Activated naive CD4-positive, alpha-beta T cell treated with anti-CD3 and anti-CD28 coated beads for 36 hours (primary cell): Measurements from ENCODE around the gene USP7. TPM values are rescaled to one million over a fixed set of nuclear protein-coding genes. Genes with fewer than 3 reads are reported as not detected.
"Not testable (repeated sequence)": the region's sequence is repeated elsewhere in the genome, so short reads cannot be mapped to it uniquely, and the experiment has no call there.

Source experiments
- CTCF ChIA-PET: fragments of 350-600 bp; sonication (Branson Sonifier 250); formaldehyde crosslinking; loops from one replicate; lab custom pipeline; 2021; ENCODE audit warnings: antibody characterized with exemption; lab: Charles Lee
- DNase-seq: peaks from one replicate; pipeline ENCODE4 v3.0.0-alpha.2; 2020
- H3K27ac Mint-ChIP-seq: one replicate; pipeline ENCODE4 v1.8.0; 2021; ENCODE audit warnings: mild to moderate bottlenecking, mixed read lengths
- H3K27me3 Mint-ChIP-seq: one replicate; pipeline ENCODE4 v1.8.0; 2021; ENCODE audit warnings: low read depth, mixed read lengths
- H3K36me3 Mint-ChIP-seq: one replicate; pipeline ENCODE4 v1.8.0; 2021; ENCODE audit warnings: low read depth, mixed read lengths
- H3K4me1 Mint-ChIP-seq: one replicate; pipeline ENCODE4 v1.8.0; 2021; ENCODE audit warnings: low read depth, mixed read lengths
- H3K4me3 Mint-ChIP-seq: one replicate; pipeline ENCODE4 v1.8.0; 2021; ENCODE audit warnings: mild to moderate bottlenecking, moderate library complexity, mixed read lengths
- H3K9me3 Mint-ChIP-seq: one replicate; pipeline ENCODE4 v1.8.0; 2021; ENCODE audit warnings: mixed read lengths
- intact Hi-C: fragments of 100-400 bp; cut with micrococcal nuclease; formaldehyde crosslinking; loops from one replicate; pipeline ENCODE4 v1.15.1; 2023
- total RNA-seq, 2 experiments: library from RNA; stranded (reverse); gene quantifications; one replicate each; pipeline ENCODE4 v1.2.3, GENCODE V29; 2021

The USP7 gene
- total RNA-seq, 2 experiments from 2014 or later, result 155 to 163 TPM

DNA sequence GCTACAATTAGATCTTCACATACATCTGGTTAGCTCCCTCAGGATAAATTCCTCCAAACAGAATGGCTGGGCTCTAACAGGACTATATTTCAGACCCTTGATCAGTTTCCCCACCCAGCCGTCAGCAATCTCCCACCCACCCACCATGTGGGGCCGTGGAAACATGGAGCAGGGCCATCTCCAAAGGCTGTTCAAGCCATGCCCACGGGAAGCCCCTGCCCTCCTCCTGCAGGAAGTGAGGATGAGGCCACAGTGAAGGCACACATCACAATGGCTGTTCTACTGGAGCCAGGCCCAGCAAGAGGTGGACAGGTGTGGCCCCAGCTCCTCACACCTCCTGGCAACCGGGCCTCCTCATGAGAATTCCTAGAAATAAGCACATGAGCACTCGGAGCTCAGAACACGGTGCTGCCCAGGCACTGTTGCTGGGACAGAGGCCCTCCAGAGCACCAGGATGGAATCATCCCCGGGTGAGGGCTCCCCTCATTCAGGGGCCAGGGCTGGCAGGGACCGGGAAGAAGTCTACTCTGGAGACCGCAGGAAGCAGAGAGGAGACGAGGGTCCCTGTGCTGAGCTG lies 81.6 kb downstream of the USP7 start, which contains the start of gene LITAFD:
TSS of gene LITAFD (plus strand) at position 311 of the 577 bp plus-strand sequence. CDS start 2,005 bp downstream, outside the sequence.
- no peak within 1 kb of the TSS for H3K27ac Mint-ChIP-seq
- H3K4me3 Mint-ChIP-seq, result no peak within 1 kb of the TSS
- peaks cover 14% of the 10 kb centered on the region for H3K4me1 Mint-ChIP-seq
- no peaks in the 10 kb centered on the region for H3K36me3 Mint-ChIP-seq
- DNase-seq, result no peak
- no peaks in the 10 kb centered on the region for H3K9me3 Mint-ChIP-seq
- intact Hi-C loops, result no loop called here
- CTCF ChIA-PET, result interaction anchor here (0.7 to 5.3 kb wide), 8 partner anchors 10 to 314 kb away, joined by 3 to 36 read pairs (median 8); partner anchors contain the start of gene CARHSP1
- peaks cover 9% of the 10 kb centered on the region for H3K27me3 Mint-ChIP-seq

DNA sequence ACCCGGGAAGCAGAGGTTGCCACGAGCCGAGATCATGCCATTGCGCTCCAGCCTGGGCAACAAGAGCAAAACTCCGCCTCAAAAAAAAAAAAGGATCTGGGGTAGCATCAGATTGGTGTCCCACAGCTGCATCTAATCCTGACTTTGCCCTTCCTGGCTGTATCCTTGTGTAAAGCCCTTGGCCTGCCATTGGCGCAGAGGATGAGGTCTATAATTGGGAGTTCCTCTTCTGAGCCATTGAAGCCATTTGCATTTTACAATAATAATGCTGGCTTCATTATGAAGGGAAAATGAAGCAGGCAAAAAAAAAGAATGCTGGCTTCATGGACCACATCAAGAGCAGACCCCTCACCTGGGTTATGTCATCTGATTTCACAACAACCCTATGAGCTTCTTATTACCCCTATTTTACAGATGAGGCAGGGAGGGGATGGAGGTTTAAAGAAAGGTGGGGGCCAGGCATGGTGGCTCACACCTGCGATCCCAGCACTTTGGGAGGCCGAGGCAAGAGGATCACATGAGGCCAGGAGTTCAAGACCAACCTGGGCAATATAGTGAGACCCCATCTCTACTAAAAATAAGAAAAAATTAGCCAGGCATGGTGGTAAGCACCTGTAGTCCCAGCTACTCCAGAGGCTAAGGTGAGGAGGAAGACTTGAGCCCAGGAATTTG lies 82.7 kb downstream of the USP7 start:
- Mint-ChIP-seq H3K36me3 (no peaks in the 10 kb centered on the region), H3K9me3 (no peaks in the 10 kb centered on the region), H3K27me3 (peaks cover 9% of the 10 kb centered on the region), H3K4me3 (no peak overlapping the region), H3K27ac (no peak overlapping the region), H3K4me1 (peaks cover 11% of the 10 kb centered on the region)
- CTCF ChIA-PET, result interaction anchor here (0.7 to 5.3 kb wide), 22 partner anchors 8 to 325 kb away, joined by 3 to 36 read pairs (median 6); partner anchors contain the start of genes ABAT and CARHSP1
- intact Hi-C loops, result loop anchor here (1.0 to 2.0 kb wide), 4 partner anchors 84 to 314 kb away; partner anchors contain the start of genes PMM2 and TMEM186
- no peak for DNase-seq

DNA sequence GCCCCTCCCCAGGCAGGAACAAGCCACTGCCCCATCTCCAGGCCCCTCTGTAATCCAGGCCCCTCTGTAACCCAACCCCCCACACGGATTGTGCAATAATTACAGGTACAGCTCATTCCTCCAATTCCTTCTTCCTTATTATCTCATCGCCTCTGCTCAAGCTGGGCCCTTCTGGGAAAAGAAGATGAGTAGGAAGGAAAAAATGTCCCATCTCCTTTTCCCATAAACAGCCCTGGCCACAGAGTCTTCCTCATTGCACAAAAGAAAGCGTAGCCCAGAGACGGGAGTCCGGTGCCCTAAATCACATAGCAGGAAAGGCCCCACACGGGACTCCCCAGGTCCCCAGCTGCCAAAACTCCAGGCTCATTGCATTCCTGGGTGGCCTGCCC lies 85.2 kb downstream of the USP7 start:
- H3K27me3 Mint-ChIP-seq, result no peaks in the 10 kb centered on the region
- no peaks in the 10 kb centered on the region for H3K9me3 Mint-ChIP-seq
- no peak overlapping the region for H3K4me3 Mint-ChIP-seq
- CTCF ChIA-PET, result interaction anchor here (0.6 to 5.3 kb wide), 7 partner anchors 8 to 310 kb away, joined by 3 to 36 read pairs (median 5); partner anchors contain the start of gene CARHSP1
- intact Hi-C loops, result no loop called here
- H3K27ac Mint-ChIP-seq, result no peak overlapping the region
- no peaks in the 10 kb centered on the region for H3K36me3 Mint-ChIP-seq
- DNase-seq, result no peak
- peaks cover 11% of the 10 kb centered on the region for H3K4me1 Mint-ChIP-seq

DNA sequence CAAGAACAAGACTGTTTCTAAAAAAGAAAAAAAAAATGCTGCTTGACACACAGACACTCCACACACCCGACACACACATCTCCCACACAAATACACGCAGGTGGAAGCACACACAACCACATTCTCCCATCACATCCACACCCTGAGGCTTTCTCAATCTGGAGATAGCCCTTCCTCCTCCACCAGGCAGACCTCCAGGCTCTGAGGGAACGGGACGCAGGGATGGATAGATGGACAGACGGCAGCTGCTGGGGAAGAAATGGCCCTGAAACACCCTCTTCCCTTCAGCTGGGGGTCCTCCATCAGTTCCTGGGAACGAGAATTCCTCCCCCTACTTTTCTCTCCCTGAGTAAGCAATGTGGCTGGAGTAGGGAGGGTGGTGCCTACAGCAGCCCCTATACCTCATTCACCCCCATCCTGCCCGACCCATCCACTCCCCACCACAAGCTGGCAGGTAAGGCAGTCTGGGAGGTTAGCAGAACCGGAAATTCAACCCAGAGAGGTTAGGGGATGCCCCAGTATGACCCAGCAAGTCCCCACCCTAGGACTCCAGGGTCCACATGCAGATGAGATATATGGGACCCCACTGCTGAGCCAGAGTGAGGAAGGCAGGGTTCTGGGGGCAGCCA lies 85.7 kb downstream of the USP7 start:
- Mint-ChIP-seq H3K27ac (no peak overlapping the region), H3K9me3 (no peaks in the 10 kb centered on the region), H3K4me3 (no peak overlapping the region), H3K27me3 (no peaks in the 10 kb centered on the region), H3K36me3 (no peaks in the 10 kb centered on the region), H3K4me1 (peaks cover 11% of the 10 kb centered on the region)
- no peak for DNase-seq
- CTCF ChIA-PET, result interaction anchor here (0.6 to 5.3 kb wide), 4 partner anchors 8 to 53 kb away, joined by 3 to 36 read pairs (median 16); partner anchors contain the start of gene CARHSP1
- intact Hi-C loops, result no loop called here

DNA sequence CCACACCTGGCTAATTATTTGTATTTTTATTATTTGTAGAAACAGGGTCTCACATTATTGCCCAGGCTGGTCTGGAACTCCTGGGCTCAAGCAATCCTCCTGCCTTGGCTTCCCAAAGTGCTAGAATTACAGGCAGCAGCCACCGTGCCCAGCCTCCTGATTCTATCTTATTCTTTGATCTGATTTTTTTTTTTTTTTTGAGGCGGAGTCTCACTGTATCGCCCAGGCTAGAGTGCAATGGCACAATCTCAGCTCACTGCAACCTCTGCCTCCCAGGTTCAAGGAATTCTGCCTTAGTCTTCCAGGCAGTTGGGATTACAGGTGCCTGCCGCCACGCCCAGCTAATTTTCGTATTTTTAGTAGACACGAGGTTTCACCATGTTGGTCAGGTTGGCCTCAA lies 88.4 kb downstream of the USP7 start:
- H3K4me3 Mint-ChIP-seq, H3K27ac Mint-ChIP-seq, H3K27me3 Mint-ChIP-seq, intact Hi-C loops, H3K9me3 Mint-ChIP-seq, DNase-seq, H3K36me3 Mint-ChIP-seq: not testable (repeated sequence)
- CTCF ChIA-PET, result interaction anchor here (0.7 to 1.6 kb wide), 4 partner anchors 84 to 213 kb away, joined by 3 to 6 read pairs (median 4); no protein-coding TSS in a partner anchor
- peaks cover 19% of the 10 kb centered on the region for H3K4me1 Mint-ChIP-seq

DNA sequence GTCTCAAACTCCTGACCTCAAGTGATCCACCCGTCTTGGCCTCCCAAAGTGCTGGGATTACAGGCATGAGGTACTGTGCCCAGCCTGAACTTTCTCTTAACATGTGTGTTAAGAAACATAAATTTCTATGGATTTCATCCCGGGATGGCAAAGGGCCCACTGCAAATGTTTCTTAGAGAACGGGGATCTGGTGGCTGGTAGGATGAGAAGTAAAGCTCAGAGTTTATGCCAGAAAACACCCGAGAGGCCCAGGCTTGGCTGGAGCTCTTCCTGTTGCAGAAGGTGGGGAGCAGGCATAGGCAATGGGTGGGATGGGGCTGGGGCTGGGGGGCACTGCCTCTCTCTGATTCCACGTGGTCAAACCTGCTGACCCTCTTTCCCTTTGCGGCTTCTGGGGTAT lies 89.3 kb downstream of the USP7 start:
- CTCF ChIA-PET, result interaction anchor here (0.6 to 1.9 kb wide), 11 partner anchors 10 to 229 kb away, joined by 3 to 17 read pairs (median 4); no protein-coding TSS in a partner anchor
- intact Hi-C loops, result no loop called here
- no peaks in the 10 kb centered on the region for H3K36me3 Mint-ChIP-seq
- H3K4me1 Mint-ChIP-seq, result peaks cover 18% of the 10 kb centered on the region
- no peak overlapping the region for H3K4me3 Mint-ChIP-seq
- no peaks in the 10 kb centered on the region for H3K9me3 Mint-ChIP-seq
- DNase-seq, result no peak
- H3K27ac Mint-ChIP-seq, result no peak overlapping the region
- no peaks in the 10 kb centered on the region for H3K27me3 Mint-ChIP-seq

DNA sequence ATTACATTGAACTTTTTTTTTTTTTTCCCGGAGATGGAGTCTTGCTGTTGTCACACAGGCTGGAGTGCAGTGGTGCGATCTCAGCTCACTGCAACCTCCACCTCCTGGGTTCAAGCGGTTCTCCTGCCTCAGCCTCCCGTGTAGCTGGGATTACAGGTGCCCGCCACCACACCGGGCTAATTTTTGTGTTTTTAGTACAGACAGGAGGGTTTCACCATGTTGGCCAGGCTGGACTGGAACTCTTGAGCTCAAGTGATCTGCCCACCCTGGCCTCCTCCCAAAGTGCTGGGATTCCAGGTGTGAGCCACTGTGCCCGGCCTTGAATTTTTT lies 89.9 kb downstream of the USP7 start:
- DNase-seq, H3K36me3 Mint-ChIP-seq, H3K27ac Mint-ChIP-seq, H3K27me3 Mint-ChIP-seq, intact Hi-C loops, H3K9me3 Mint-ChIP-seq, H3K4me3 Mint-ChIP-seq: not testable (repeated sequence)
- CTCF ChIA-PET, result interaction anchor here (0.7 to 1.9 kb wide), 13 partner anchors 10 to 280 kb away, joined by 3 to 17 read pairs (median 4); no protein-coding TSS in a partner anchor
- peaks cover 21% of the 10 kb centered on the region for H3K4me1 Mint-ChIP-seq

DNA sequence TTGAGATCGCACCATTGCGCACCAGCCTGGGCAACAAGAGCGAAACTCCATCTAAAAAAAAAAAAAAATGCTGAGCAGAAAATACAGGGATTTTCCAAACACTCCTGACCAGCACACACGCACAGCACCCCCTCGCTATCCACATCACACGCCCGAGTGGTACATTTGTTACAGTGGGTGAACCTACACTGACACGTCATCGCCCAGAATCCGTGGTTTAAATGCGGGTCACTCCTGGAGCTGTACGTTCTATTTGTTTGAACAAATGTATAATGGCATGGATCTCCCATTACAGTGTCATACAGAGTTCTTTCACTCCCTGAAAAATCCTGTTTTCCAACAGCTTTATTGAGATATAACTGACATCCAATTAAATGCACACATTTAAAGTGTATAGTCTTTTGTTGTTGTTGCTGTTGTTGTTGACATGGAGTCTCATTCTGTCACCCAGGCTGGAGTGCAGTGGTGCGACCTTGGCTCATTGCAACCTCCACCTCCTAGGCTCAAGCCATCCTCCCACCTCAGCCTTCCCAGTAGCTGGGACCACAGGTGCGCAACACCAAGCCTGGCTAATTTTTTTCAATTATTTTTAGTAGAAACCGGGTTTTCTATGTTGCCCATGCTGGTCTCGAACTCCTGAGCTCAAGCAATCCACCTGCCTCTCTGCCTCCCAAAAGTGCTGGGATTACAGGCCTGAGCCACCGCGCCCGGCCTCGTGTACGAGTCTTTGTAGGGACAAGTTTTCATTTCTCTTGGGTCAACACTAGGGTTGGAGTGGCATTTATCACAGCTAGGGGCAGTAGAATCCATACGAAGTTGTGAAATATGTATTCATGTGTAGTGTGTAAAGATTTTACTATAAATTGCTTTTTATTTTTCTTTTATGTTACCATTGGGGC lies 90.5 kb downstream of the USP7 start:
- no peaks in the 10 kb centered on the region for H3K27me3 Mint-ChIP-seq
- H3K36me3 Mint-ChIP-seq, result no peaks in the 10 kb centered on the region
- H3K27ac Mint-ChIP-seq, result no peak overlapping the region
- no peak overlapping the region for H3K4me3 Mint-ChIP-seq
- peaks cover 18% of the 10 kb centered on the region for H3K4me1 Mint-ChIP-seq
- intact Hi-C loops, result no loop called here
- no peaks in the 10 kb centered on the region for H3K9me3 Mint-ChIP-seq
- no peak for DNase-seq
- CTCF ChIA-PET, result interaction anchor here (0.7 to 5.4 kb wide), 16 partner anchors 7 to 301 kb away, joined by 3 to 36 read pairs (median 4); partner anchors contain the start of gene LITAFD

DNA sequence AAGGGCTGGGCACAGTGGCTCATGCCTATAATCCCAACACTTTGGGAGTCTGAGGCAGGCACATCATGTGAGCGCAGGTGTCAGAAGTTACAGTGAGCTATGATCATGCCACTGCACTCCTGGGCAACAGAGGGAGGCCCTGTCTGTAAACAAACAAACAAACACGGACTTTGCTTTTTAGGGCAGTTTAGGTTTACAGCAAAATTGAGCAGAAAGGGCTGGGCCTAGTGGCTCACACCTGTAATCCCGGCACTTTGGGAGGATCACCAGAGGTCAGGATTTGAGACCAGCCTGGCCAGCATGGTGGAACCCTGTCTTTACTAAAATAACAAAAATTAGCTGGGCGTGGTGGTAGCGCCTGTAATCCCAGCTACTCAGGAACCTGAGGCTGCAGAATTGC lies 91.6 kb downstream of the USP7 start:
- Mint-ChIP-seq H3K4me1 (peaks cover 23% of the 10 kb centered on the region), H3K9me3 (no peaks in the 10 kb centered on the region), H3K4me3 (no peak overlapping the region), H3K27ac (no peak overlapping the region), H3K36me3 (peaks cover 5% of the 10 kb centered on the region), H3K27me3 (no peaks in the 10 kb centered on the region)
- intact Hi-C loops, result no loop called here
- DNase-seq, result no peak
- CTCF ChIA-PET, result interaction anchor here (1.0 to 5.4 kb wide), 4 partner anchors 8 to 303 kb away, joined by 3 to 36 read pairs (median 4); partner anchors contain the start of gene LITAFD

DNA sequence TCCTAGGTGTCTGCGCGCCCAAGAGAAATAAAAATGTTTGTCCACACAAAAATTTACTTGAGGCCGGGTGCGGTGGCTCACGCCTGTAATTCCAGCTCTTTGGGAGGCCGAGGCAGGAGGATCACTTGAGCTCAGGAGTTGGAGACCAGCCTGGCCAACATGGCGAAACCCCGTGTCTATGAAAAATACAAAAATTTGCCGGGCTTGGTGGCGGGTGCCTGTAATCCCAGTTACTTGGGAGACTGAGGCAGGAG lies 93.8 kb downstream of the USP7 start:
- H3K27me3 Mint-ChIP-seq, H3K27ac Mint-ChIP-seq, H3K4me3 Mint-ChIP-seq, DNase-seq, H3K9me3 Mint-ChIP-seq, H3K36me3 Mint-ChIP-seq: not testable (repeated sequence)
- intact Hi-C loops, result loop anchor here (2.0 to 5.0 kb wide), 5 partner anchors 67 to 1867 kb away; partner anchors contain the start of genes ABAT and USP7
- CTCF ChIA-PET, result interaction anchor here (5.4 kb wide), 1 partner anchor 10 kb away, joined by 36 read pairs; the partner anchor contains the start of gene LITAFD
- H3K4me1 Mint-ChIP-seq, result peaks cover 40% of the 10 kb centered on the region

DNA sequence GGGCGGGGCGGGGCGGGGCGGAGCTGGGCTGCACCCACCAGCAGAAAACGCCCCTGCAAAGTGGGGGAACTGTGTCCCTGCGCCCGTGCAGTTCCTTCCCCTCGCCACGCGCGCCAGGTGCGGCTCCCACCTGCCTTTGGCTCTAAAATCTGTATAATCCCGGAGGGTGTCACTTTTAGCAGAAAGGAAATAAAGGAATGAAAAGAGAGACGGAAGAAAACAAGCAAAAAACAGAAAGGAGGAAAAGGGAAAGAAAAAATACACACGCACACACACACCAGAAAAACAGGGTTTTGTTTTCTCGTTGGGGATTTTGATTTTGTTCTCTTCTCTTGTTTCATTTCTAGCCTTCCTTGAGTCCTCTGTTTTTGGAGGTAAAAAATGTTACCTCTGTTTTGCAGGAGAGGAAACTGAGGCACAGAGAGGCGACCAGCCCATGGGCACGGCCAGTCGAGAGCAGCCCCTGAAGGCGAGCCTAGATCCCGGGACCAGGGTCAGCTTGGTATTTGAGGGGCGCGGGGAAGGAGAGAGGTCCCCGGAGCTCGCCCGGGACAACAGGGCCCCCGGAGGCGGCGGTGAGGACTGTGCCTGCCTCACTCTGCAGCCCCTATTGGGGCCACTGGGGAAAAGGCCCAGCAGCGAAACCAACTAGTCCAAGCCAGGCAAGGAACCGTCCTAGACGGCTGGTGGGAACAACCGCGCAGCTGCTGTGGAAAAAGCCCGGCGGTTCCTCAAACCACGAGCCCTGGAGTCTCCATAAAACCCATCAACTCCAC lies 94.3 kb downstream of the USP7 start:
- Mint-ChIP-seq H3K36me3 (peaks cover 5% of the 10 kb centered on the region), H3K4me1 (peaks cover 40% of the 10 kb centered on the region), H3K27me3 (no peaks in the 10 kb centered on the region), H3K4me3 (peak overlapping the region; percentile 80), H3K9me3 (no peaks in the 10 kb centered on the region), H3K27ac (peak overlapping the region; percentile 69)
- intact Hi-C loops, result loop anchor here (2.0 to 5.0 kb wide), 5 partner anchors 67 to 1867 kb away; partner anchors contain the start of genes ABAT and USP7
- CTCF ChIA-PET, result interaction anchor here (0.9 to 5.4 kb wide), 5 partner anchors 11 to 270 kb away, joined by 3 to 36 read pairs (median 4); partner anchors contain the start of gene LITAFD
- no peak for DNase-seq
